SU-DHL-6 (cell line): ENCODE results near the gene GPR68.

Experiments
- H2AFZ ChIP-seq: fragments of 200-600 bp; sonication (generic); 2 replicates; pipeline ENCODE4 v1.6.1; 2014; ENCODE audit warnings: low read depth, mild to moderate bottlenecking, moderate library complexity, mixed read lengths, antibody characterized with exemption, low read length; ENCODE audit not compliant: severe bottlenecking
- H3F3A ChIP-seq: fragments of 200-600 bp; shearing (Covaris generic); 2 replicates; pipeline ENCODE4 v1.6.0; 2016; ENCODE audit warnings: antibody characterized with exemption, mild to moderate bottlenecking; ENCODE audit not compliant: insufficient read depth
- H3K27ac ChIP-seq: fragments of 200-600 bp; sonication (generic); 2 replicates; pipeline ENCODE4 v1.5.1; 2016; ENCODE audit warnings: low read depth, mild to moderate bottlenecking, low read length, moderate library complexity, mixed read lengths
- H3K27me3 ChIP-seq: fragments of 200-600 bp; sonication (generic), shearing (Covaris generic); 2 replicates; pipeline ENCODE4 v1.6.0; 2014; ENCODE audit warnings: mild to moderate bottlenecking, low read length
- H3K36me3 ChIP-seq: fragments of 200-600 bp; sonication (generic); 2 replicates; pipeline ENCODE4 v1.6.1; 2014; ENCODE audit warnings: mild to moderate bottlenecking, low read length, mixed read lengths
- H3K4me2 ChIP-seq: fragments of 300-600, 200-600 bp; shearing (Covaris generic), sonication (generic); 2 replicates; pipeline ENCODE4 v1.6.0; 2014; ENCODE audit warnings: low read length, low read depth, mild to moderate bottlenecking; ENCODE audit not compliant: poor library complexity, severe bottlenecking
- H3K4me3 ChIP-seq: fragments of 200-600 bp; sonication (generic); 2 replicates; pipeline ENCODE4 v1.5.1; 2014; ENCODE audit warnings: antibody characterized with exemption, low read length, mild to moderate bottlenecking, mixed read lengths; ENCODE audit not compliant: insufficient read depth, poor library complexity, severe bottlenecking
- H3K79me2 ChIP-seq: fragments of 200-600 bp; sonication (generic); 2 replicates; pipeline ENCODE4 v1.6.1; 2014; ENCODE audit warnings: mild to moderate bottlenecking, low read length, moderate library complexity; ENCODE audit not compliant: insufficient read depth
- H3K9ac ChIP-seq: fragments of 200-600 bp; sonication (generic); 2 replicates; pipeline ENCODE4 v1.7.0; 2014; ENCODE audit warnings: mild to moderate bottlenecking, low read length
- H3K9me2 ChIP-seq: fragments of 200-600 bp; sonication (generic); replicated peaks from 2 replicates; pipeline ENCODE4 v1.6.1; 2014; ENCODE audit warnings: low read length; ENCODE audit not compliant: insufficient read depth
- H3K9me3 ChIP-seq: fragments of 200-600 bp; sonication (generic); 2 replicates; pipeline ENCODE4 v1.6.1; 2014; ENCODE audit warnings: low read length, mixed read lengths; ENCODE audit not compliant: insufficient read depth
- H4K20me1 ChIP-seq: fragments of 200-600 bp; sonication (generic); 2 replicates; pipeline ENCODE4 v1.6.1; 2014; ENCODE audit warnings: low read depth, mild to moderate bottlenecking, antibody characterized with exemption, low read length, moderate library complexity, mixed read lengths
- CTCF ChIP-seq: fragments of 200-600 bp; sonication (generic); IDR thresholded peaks from one replicate; pipeline ENCODE4 v1.5.1; 2017; ENCODE audit warnings: antibody characterized with exemption, mild to moderate bottlenecking, low read length, moderate library complexity; ENCODE audit not compliant: insufficient read depth, poor library complexity, severe bottlenecking
- EZH2phosphoT487 ChIP-seq: fragments of 200-600 bp; sonication (generic), shearing (Covaris generic); conservative IDR thresholded peaks from 2 replicates; pipeline ENCODE4 v1.6.1; 2018; ENCODE audit warnings: mild to moderate bottlenecking, antibody characterized with exemption, low read length, moderate library complexity, mixed read lengths

Gene GPR68

GRCh38 chr14:91279354-91279753 lies 34.9 kb upstream of the GPR68 start:
- Histone ChIP-seq H3K4me2 (no peak overlapping the region), H2AFZ (no peak overlapping the region), H4K20me1 (no peaks in the 10 kb centered on the region), H3K36me3 (peaks cover 44% of the 10 kb centered on the region), H3K9me2 (no peaks in the 10 kb centered on the region), H3K9me3 (no peaks in the 10 kb centered on the region), H3K9ac (no peak overlapping the region), H3F3A (no peaks in the 10 kb centered on the region), H3K27me3 (no peaks in the 10 kb centered on the region), H3K27ac (no peak overlapping the region), H3K4me3 (no peak overlapping the region), H3K79me2 (no peaks in the 10 kb centered on the region)
- TF ChIP-seq CTCF (no peak), EZH2phosphoT487 (no peak)

GRCh38 chr14:91278383-91278715 lies 33.8 kb upstream of the GPR68 start:
- Histone ChIP-seq H3K27ac (no peak overlapping the region), H3K4me3 (no peak overlapping the region), H2AFZ (no peak overlapping the region), H3K27me3 (no peaks in the 10 kb centered on the region), H3F3A (no peaks in the 10 kb centered on the region), H4K20me1 (no peaks in the 10 kb centered on the region), H3K9me2 (no peaks in the 10 kb centered on the region), H3K9me3 (no peaks in the 10 kb centered on the region), H3K9ac (no peak overlapping the region), H3K4me2 (no peak overlapping the region), H3K79me2 (no peaks in the 10 kb centered on the region), H3K36me3 (peaks cover 37% of the 10 kb centered on the region)
- TF ChIP-seq CTCF: no peak
- TF ChIP-seq EZH2phosphoT487: no peak

GRCh38 chr14:91277546-91278382 lies 33.3 kb upstream of the GPR68 start:
- Histone ChIP-seq H3F3A (no peaks in the 10 kb centered on the region), H3K9me2 (no peaks in the 10 kb centered on the region), H3K27me3 (no peaks in the 10 kb centered on the region), H3K4me3 (no peak overlapping the region), H3K27ac (no peak overlapping the region), H3K4me2 (no peak overlapping the region), H3K36me3 (peaks cover 32% of the 10 kb centered on the region), H2AFZ (no peak overlapping the region), H3K9me3 (no peaks in the 10 kb centered on the region), H3K79me2 (no peaks in the 10 kb centered on the region), H3K9ac (no peak overlapping the region), H4K20me1 (no peaks in the 10 kb centered on the region)
- no peak for TF ChIP-seq EZH2phosphoT487
- no peak for TF ChIP-seq CTCF
